Measurements from ENCODE around the gene SPPL2B.
"Not testable (repeated sequence)": the region's sequence is repeated elsewhere in the genome, so short reads cannot be mapped to it uniquely, and the experiment has no call there.

DNA sequence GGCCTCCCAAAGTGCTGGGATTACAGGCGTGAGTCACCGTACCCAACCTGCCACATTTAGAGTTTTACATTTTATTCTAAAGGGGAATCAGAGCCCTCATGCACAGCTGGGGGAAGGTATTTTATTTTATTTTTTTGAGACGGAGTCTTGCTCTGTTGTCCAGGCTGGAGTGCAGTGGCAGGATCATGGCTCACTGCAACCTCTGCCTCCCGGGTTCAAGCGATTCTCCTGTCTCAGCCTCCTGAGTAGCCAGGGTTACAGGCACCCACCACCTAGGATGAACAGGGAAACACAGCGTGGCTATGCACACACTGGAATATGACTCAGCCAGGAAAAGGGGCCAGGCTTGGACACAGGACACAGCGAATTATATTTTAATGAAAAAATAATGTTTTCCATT, 68.7 kb downstream of the SPPL2B start:
- TF ChIP-seq, protein P1, sequence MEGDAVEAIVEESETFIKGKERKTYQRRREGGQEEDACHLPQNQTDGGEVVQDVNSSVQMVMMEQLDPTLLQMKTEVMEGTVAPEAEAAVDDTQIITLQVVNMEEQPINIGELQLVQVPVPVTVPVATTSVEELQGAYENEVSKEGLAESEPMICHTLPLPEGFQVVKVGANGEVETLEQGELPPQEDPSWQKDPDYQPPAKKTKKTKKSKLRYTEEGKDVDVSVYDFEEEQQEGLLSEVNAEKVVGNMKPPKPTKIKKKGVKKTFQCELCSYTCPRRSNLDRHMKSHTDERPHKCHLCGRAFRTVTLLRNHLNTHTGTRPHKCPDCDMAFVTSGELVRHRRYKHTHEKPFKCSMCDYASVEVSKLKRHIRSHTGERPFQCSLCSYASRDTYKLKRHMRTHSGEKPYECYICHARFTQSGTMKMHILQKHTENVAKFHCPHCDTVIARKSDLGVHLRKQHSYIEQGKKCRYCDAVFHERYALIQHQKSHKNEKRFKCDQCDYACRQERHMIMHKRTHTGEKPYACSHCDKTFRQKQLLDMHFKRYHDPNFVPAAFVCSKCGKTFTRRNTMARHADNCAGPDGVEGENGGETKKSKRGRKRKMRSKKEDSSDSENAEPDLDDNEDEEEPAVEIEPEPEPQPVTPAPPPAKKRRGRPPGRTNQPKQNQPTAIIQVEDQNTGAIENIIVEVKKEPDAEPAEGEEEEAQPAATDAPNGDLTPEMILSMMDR (IDR thresholded peaks at IDR 0.05; ENCODE audit: insufficient read depth, low read length, poor library complexity, severe bottlenecking), result not testable (repeated sequence)
- not testable (repeated sequence) for TF ChIP-seq EZH2phosphoT487 (conservative IDR thresholded peaks at IDR 0.05; ENCODE audit: low read length)

Data from SU-DHL-6 (cell line).